Measurements from ENCODE around the gene CACNG7. TPM values are rescaled to one million over a fixed set of nuclear protein-coding genes. Genes with fewer than 3 reads are reported as not detected.

CACNG7 gene
- total RNA-seq, 2 experiments from 2014 or later: not detected

DNA sequence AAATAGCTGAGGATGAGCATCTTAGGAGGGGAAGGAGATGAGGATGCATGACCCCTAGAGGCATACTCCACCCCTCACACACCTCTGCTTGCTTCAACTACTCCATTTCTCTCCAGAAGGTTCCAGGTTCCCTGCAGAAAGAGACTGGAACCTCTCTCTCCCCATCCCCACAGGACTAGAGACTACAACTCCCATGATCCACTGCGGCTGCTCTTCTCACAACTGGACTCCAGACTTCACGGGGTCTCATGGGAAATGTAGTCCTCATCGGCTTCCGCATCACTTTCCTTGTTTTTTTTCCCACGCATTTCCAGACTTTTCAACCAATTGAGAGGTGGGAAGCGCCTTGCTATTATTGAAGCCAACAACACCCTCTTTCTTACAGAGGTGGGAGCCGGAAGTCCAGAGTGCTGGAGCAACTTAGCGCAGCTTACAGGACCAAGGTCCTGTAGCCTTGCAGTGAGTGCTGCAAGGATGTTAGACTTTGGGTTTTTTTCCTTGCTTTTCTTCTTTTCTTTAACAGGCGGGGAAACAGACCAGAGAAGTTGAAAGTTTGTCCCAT lies 68.4 kb downstream of the CACNG7 start:
- CTCF ChIA-PET: interaction anchor here (1.7 kb wide), 1 partner anchor 46 kb away, joined by 4 read pairs; no protein-coding TSS in a partner anchor
- peak; percentile 65 for DNase-seq
- H3K4me1 Mint-ChIP-seq: peaks cover 25% of the 10 kb centered on the region
- H3K36me3 Mint-ChIP-seq (ENCODE audit: low read depth): peaks cover 22% of the 10 kb centered on the region
- POLR2A ChIA-PET: no interaction called here
- peak overlapping the region; percentile 45 for H3K4me3 Mint-ChIP-seq
- peaks cover 6% of the 10 kb centered on the region for H3K9me3 Mint-ChIP-seq
- peaks cover 42% of the 10 kb centered on the region for H3K27me3 Mint-ChIP-seq
- H3K27ac Mint-ChIP-seq: no peak overlapping the region

GRCh38 chr19:53977991-53978731 lies 69.1 kb downstream of the CACNG7 start:
- no peak overlapping the region for H3K27ac Mint-ChIP-seq
- peak overlapping the region; percentile 45 for H3K4me3 Mint-ChIP-seq
- CTCF ChIA-PET: no interaction called here
- peak; percentile 24 for DNase-seq
- peaks cover 6% of the 10 kb centered on the region for H3K9me3 Mint-ChIP-seq
- peaks cover 25% of the 10 kb centered on the region for H3K4me1 Mint-ChIP-seq
- H3K27me3 Mint-ChIP-seq: peaks cover 42% of the 10 kb centered on the region
- POLR2A ChIA-PET: no interaction called here
- H3K36me3 Mint-ChIP-seq (ENCODE audit: low read depth): peaks cover 22% of the 10 kb centered on the region

DNA sequence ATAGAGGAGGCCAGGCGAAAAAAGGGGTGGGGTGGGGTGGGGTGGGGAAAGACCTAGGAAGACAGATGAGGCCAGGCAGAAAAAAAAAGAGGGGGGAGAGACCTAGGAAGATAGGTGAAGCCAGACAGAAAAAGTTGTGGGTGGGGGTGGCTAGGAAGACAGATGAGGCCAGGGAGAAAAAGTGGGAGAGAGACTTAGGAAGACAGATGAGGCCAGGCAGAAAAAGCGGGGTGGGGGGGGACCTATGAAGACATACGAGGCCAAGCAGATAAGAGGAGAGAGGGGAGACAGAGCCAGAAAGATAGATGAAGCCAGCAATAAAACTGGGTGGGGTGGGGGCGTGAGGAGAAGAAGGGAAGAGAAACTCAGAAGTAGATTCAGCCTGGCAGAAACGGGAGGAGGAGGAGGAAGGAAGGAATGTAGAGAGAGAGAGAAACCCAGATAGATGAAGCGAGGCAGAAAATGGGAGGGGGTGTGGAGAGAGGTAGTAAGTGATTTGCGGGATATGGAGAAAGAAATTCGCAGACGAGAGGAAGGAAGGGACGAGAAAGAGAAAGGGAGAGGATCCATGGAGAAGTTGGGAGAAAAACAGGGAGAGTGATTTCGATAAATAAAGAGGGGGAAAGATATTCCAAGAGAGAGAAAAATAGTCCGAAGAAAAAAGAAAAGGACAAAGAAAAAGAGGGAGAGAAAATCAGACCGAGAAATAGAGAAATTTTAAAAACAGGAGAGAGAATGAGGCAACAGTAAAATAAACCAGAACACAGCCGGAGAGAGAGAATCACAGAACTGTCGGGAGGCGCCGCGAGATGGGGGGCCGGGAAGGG lies 70.1 kb downstream of the CACNG7 start:
- Mint-ChIP-seq H3K9me3 (peaks cover 6% of the 10 kb centered on the region), H3K27ac (no peak overlapping the region), H3K27me3 (peaks cover 42% of the 10 kb centered on the region), H3K36me3 (ENCODE audit: low read depth) (peaks cover 22% of the 10 kb centered on the region), H3K4me1 (peaks cover 25% of the 10 kb centered on the region), H3K4me3 (peak overlapping the region; percentile 44)
- CTCF ChIA-PET: no interaction called here
- POLR2A ChIA-PET: no interaction called here
- DNase-seq: no peak

GRCh38 chr19:53980539-53981375 lies 71.7 kb downstream of the CACNG7 start:
- H3K4me3 Mint-ChIP-seq: no peak overlapping the region
- peaks cover 42% of the 10 kb centered on the region for H3K27me3 Mint-ChIP-seq
- CTCF ChIA-PET: interaction anchor here (1.6 kb wide), 1 partner anchor 43 kb away, joined by 8 read pairs; no protein-coding TSS in a partner anchor
- H3K9me3 Mint-ChIP-seq: peaks cover 6% of the 10 kb centered on the region
- peaks cover 22% of the 10 kb centered on the region for H3K36me3 Mint-ChIP-seq (ENCODE audit: low read depth)
- peaks cover 25% of the 10 kb centered on the region for H3K4me1 Mint-ChIP-seq
- POLR2A ChIA-PET: no interaction called here
- H3K27ac Mint-ChIP-seq: no peak overlapping the region
- no peak for DNase-seq

- H3K27ac Mint-ChIP-seq: no peak overlapping the region
- H3K27me3 Mint-ChIP-seq: peaks cover 42% of the 10 kb centered on the region
- no peak for DNase-seq
- H3K9me3 Mint-ChIP-seq: peaks cover 6% of the 10 kb centered on the region
- peaks cover 25% of the 10 kb centered on the region for H3K4me1 Mint-ChIP-seq
- peaks cover 22% of the 10 kb centered on the region for H3K36me3 Mint-ChIP-seq (ENCODE audit: low read depth)
- ChIA-PET POLR2A (no interaction called here), CTCF (interaction anchor here (1.6 kb wide), 1 partner anchor 42 kb away, joined by 8 read pairs; no protein-coding TSS in a partner anchor)
- H3K4me3 Mint-ChIP-seq: peak overlapping the region; percentile 24
These were observed 72.4 kb downstream of the CACNG7 start for GRCh38 chr19:53981376-53981951.

DNA sequence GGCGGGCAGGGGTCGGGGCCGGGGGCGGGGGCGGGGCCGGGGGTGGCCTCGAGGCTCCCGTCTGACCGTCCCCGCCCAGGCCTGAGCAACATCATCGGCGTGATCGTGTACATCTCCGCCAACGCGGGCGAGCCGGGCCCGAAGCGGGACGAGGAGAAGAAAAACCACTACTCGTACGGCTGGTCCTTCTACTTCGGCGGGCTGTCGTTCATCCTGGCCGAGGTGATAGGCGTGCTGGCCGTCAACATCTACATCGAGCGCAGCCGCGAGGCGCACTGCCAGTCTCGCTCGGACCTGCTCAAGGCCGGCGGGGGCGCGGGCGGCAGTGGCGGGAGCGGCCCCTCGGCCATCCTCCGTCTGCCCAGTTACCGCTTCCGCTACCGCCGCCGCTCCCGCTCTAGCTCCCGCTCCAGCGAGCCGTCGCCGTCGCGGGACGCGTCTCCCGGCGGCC lies 72.9 kb downstream of the CACNG7 start:
- POLR2A ChIA-PET: no interaction called here
- Mint-ChIP-seq H3K27ac (no peak overlapping the region), H3K36me3 (ENCODE audit: low read depth) (peaks cover 22% of the 10 kb centered on the region), H3K4me1 (peaks cover 25% of the 10 kb centered on the region), H3K27me3 (peaks cover 39% of the 10 kb centered on the region), H3K4me3 (no peak overlapping the region), H3K9me3 (peaks cover 6% of the 10 kb centered on the region)
- no peak for DNase-seq
- CTCF ChIA-PET: no interaction called here

GRCh38 chr19:53982611-53983010 lies 73.5 kb downstream of the CACNG7 start:
- Mint-ChIP-seq H3K4me3 (no peak overlapping the region), H3K27me3 (peaks cover 35% of the 10 kb centered on the region), H3K9me3 (peaks cover 6% of the 10 kb centered on the region), H3K4me1 (peaks cover 22% of the 10 kb centered on the region), H3K27ac (no peak overlapping the region), H3K36me3 (ENCODE audit: low read depth) (peaks cover 20% of the 10 kb centered on the region)
- CTCF ChIA-PET: no interaction called here
- POLR2A ChIA-PET: no interaction called here
- DNase-seq: no peak

DNA sequence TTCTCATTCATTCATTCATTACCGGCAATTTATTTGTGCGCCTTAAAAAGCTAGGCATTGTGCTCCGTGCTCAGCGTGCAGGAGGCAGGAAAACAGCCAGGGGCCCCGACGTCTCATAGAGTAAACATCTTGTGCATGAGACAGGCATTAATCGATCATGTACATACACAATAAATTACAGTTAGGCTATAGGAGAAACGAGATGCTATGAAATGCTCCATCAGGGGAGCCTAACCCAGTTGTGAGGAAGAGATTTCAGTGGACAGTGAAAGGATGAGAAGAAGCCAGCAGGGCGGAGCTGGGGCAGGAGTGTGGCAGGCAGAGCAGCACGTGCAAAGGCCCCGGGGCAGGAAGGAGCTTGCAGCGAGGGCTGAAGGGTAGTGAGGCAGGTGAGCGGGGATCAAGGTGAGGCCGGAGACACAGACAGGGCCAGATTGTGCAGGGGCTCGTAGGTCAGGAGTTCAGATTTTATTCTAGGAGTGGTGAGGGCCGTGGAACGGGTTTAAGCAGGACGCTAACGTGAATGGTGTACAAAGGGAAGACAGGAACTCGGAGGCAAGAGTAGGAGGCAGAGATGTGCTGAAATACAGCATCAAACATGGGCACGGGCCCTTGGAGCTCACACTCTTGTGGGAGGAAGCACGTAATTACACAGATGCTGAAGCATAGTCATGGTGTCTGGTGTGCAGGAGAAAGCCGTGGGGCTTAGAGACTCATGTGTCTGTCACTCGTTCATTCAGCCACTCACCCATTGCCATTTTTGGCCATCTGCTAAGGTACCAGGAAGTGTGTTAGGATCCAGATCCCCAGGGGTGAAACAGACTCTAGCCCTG lies 74.6 kb downstream of the CACNG7 start:
- Mint-ChIP-seq H3K4me3 (no peak overlapping the region), H3K36me3 (ENCODE audit: low read depth) (peaks cover 16% of the 10 kb centered on the region), H3K27ac (no peak overlapping the region), H3K27me3 (peaks cover 30% of the 10 kb centered on the region), H3K9me3 (peaks cover 6% of the 10 kb centered on the region), H3K4me1 (peaks cover 17% of the 10 kb centered on the region)
- POLR2A ChIA-PET: no interaction called here
- CTCF ChIA-PET: no interaction called here
- DNase-seq: no peak

GRCh38 chr19:53985863-53986262 lies 76.8 kb downstream of the CACNG7 start:
- no peak for DNase-seq
- POLR2A ChIA-PET: no interaction called here
- CTCF ChIA-PET: no interaction called here
- peaks cover 3% of the 10 kb centered on the region for H3K36me3 Mint-ChIP-seq (ENCODE audit: low read depth)
- H3K27ac Mint-ChIP-seq: no peak overlapping the region
- H3K4me3 Mint-ChIP-seq: no peak overlapping the region
- H3K27me3 Mint-ChIP-seq: peaks cover 17% of the 10 kb centered on the region
- H3K9me3 Mint-ChIP-seq: no peaks in the 10 kb centered on the region
- peaks cover 4% of the 10 kb centered on the region for H3K4me1 Mint-ChIP-seq

DNA sequence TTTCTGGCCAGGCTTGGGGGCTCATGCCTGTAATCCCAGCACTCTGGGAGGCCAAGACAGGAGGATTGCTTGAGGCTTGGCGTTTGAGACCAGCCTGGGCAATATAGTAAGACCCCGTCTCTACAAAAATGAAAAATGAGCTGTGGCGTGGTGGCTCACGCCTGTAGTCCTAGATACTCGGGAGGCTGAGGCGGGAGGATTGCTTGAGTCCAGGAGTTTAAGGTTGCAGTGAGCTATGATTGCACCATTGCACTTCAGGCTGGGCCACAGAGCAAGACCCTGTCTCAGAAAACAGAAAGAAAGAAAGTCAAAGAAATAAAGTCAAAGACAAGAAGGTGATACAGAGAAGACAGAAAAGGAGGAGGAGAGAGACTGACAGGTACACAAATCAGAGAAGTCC lies 79.9 kb downstream of the CACNG7 start:
- H3K27ac Mint-ChIP-seq: no peak overlapping the region
- ChIA-PET POLR2A (no interaction called here), CTCF (no interaction called here)
- H3K27me3 Mint-ChIP-seq: peaks cover 24% of the 10 kb centered on the region
- H3K9me3 Mint-ChIP-seq: no peaks in the 10 kb centered on the region
- H3K4me1 Mint-ChIP-seq: no peaks in the 10 kb centered on the region
- DNase-seq: no peak
- H3K36me3 Mint-ChIP-seq (ENCODE audit: low read depth): no peaks in the 10 kb centered on the region
- H3K4me3 Mint-ChIP-seq: no peak overlapping the region

- ChIA-PET POLR2A (no interaction called here), CTCF (no interaction called here)
- H3K4me3 Mint-ChIP-seq: no peak overlapping the region
- H3K4me1 Mint-ChIP-seq: no peaks in the 10 kb centered on the region
- DNase-seq: no peak
- H3K9me3 Mint-ChIP-seq: no peaks in the 10 kb centered on the region
- H3K27me3 Mint-ChIP-seq: peaks cover 33% of the 10 kb centered on the region
- H3K27ac Mint-ChIP-seq: no peak overlapping the region
- no peaks in the 10 kb centered on the region for H3K36me3 Mint-ChIP-seq (ENCODE audit: low read depth)
These were observed 80.8 kb downstream of the CACNG7 start for GRCh38 chr19:53989600-53990533.
